ENCODE measurements around the gene CD22. TPM values are rescaled to one million over a fixed set of nuclear protein-coding genes. Genes with fewer than 3 reads are reported as not detected.
"Not testable (repeated sequence)": the region's sequence is repeated elsewhere in the genome, so short reads cannot be mapped to it uniquely, and the experiment has no call there.

Gene CD22
- total RNA-seq, 2 experiments from 2014 or later = 0.21 TPM; not detected in 1

- H3K4me3 Mint-ChIP-seq = no peak overlapping the region
- H3K4me1 Mint-ChIP-seq = peaks cover 21% of the 10 kb centered on the region
- H3K27ac Mint-ChIP-seq = no peak overlapping the region
- CTCF ChIA-PET = interaction anchor here (0.5 to 2.2 kb wide), 27 partner anchors 11 to 578 kb away, joined by 3 to 11 read pairs (median 3); partner anchors contain the start of gene FXYD1
- no peaks in the 10 kb centered on the region for H3K9me3 Mint-ChIP-seq
- H3K36me3 Mint-ChIP-seq (ENCODE audit: low read depth) = no peaks in the 10 kb centered on the region
- H3K27me3 Mint-ChIP-seq = no peaks in the 10 kb centered on the region
- POLR2A ChIA-PET = no interaction called here
- DNase-seq = peak; percentile 77
Observed at GRCh38 chr19:35352448-35353304, 23.7 kb downstream of the CD22 start.

- CTCF ChIA-PET = interaction anchor here (0.7 to 2.2 kb wide), 17 partner anchors 10 to 215 kb away, joined by 3 to 11 read pairs (median 4); partner anchors contain the start of gene FXYD1
- no peaks in the 10 kb centered on the region for H3K36me3 Mint-ChIP-seq (ENCODE audit: low read depth)
- no peaks in the 10 kb centered on the region for H3K9me3 Mint-ChIP-seq
- no peak for DNase-seq
- H3K4me1 Mint-ChIP-seq = peaks cover 20% of the 10 kb centered on the region
- H3K27ac Mint-ChIP-seq = no peak overlapping the region
- no peaks in the 10 kb centered on the region for H3K27me3 Mint-ChIP-seq
- POLR2A ChIA-PET = no interaction called here
- H3K4me3 Mint-ChIP-seq = no peak overlapping the region
Observed at GRCh38 chr19:35353635-35354034, 24.6 kb downstream of the CD22 start.

GRCh38 chr19:35354898-35355297 lies 25.9 kb downstream of the CD22 start:
- CTCF ChIA-PET = no interaction called here
- no peak overlapping the region for H3K27ac Mint-ChIP-seq
- POLR2A ChIA-PET = no interaction called here
- no peaks in the 10 kb centered on the region for H3K27me3 Mint-ChIP-seq
- DNase-seq = no peak
- peaks cover 13% of the 10 kb centered on the region for H3K4me1 Mint-ChIP-seq
- no peak overlapping the region for H3K4me3 Mint-ChIP-seq
- H3K9me3 Mint-ChIP-seq = no peaks in the 10 kb centered on the region
- no peaks in the 10 kb centered on the region for H3K36me3 Mint-ChIP-seq (ENCODE audit: low read depth)

DNA sequence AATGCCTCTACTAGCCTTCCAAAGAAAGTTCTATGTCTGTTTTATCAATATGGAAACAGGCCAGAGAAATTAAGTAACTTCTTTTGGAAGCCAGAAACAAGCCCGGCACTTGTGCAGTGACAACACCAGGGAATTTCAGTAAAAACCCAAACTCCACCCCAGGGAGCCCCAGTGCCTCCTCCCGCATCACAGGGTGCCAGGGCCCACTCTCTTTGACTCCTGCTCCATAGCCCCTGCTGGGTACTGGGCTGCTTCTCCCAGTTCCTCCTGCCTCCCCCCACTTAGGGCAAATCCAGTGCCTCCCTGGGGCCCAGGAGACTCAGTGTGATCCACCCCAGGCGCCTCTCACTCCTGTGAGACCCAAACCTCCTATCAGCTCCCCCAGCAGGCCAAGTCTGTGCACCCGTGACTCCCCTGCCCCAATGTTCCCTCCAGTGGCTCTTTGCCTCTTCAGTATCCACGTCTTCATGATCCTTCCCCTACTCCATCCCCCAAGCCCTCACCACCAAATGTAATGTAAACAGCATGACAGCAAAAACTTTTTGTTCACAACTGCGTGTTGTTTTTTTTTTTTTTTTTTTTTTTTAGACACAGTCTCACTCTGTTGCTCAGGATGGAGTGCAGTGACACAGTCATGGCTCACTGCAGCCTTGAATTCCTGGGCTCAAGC lies 26.9 kb downstream of the CD22 start:
- Mint-ChIP-seq H3K27me3 (no peaks in the 10 kb centered on the region), H3K4me1 (peaks cover 13% of the 10 kb centered on the region), H3K4me3 (no peak overlapping the region), H3K9me3 (no peaks in the 10 kb centered on the region), H3K27ac (no peak overlapping the region), H3K36me3 (ENCODE audit: low read depth) (no peaks in the 10 kb centered on the region)
- DNase-seq = no peak
- ChIA-PET POLR2A (no interaction called here), CTCF (interaction anchor here (0.6 to 0.7 kb wide), 3 partner anchors 9 to 183 kb away, joined by 3 to 5 read pairs (median 3); no protein-coding TSS in a partner anchor)

DNA sequence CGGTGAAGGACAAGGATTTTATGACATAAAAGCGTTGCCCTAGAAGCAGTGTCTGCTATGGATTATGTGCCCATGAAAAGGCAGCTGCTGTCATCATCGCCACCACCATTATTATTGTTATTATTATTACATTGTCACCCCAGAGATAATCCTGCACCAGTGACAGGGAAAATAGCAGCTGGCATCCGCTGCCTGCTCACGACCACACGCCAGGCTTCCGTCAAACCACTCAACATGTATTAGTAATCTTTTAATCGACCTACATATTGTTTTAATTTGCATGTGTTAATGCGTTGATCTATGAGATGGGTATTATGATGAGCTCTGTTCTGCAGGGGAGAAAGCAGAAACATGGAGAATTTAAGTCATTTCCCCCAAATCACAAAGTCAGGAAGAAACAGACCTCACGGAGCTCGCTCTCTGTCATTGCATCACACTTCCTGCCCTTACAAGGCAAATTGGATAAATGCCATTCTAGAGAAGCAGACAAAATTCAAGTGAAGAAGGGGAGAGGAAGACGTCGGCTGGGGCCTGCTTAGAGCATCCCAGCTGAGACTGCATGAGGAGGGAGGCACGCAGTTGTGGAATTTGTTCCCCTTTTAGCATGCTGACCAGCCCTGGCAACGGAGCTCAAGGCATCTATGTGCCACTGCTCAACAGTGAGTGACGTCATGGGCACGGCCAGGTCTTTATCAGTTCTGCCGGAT lies 29.0 kb downstream of the CD22 start, which contains the start of gene FFAR3:
Gene FFAR3 (plus strand): TSS at position 594 of the 707 bp plus-strand sequence. CDS start 431 bp downstream, outside the sequence.
- no peak within 1 kb of the TSS for H3K4me3 Mint-ChIP-seq
- no peaks in the 10 kb centered on the region for H3K27me3 Mint-ChIP-seq
- no peak for DNase-seq
- peaks cover 8% of the 10 kb centered on the region for H3K4me1 Mint-ChIP-seq
- POLR2A ChIA-PET = no interaction called here
- no peaks in the 10 kb centered on the region for H3K36me3 Mint-ChIP-seq (ENCODE audit: low read depth)
- no peak within 1 kb of the TSS for H3K27ac Mint-ChIP-seq
- CTCF ChIA-PET = interaction anchor here (0.8 to 1.6 kb wide), 3 partner anchors 25 to 138 kb away, joined by 3 read pairs; no protein-coding TSS in a partner anchor
- no peaks in the 10 kb centered on the region for H3K9me3 Mint-ChIP-seq

DNA sequence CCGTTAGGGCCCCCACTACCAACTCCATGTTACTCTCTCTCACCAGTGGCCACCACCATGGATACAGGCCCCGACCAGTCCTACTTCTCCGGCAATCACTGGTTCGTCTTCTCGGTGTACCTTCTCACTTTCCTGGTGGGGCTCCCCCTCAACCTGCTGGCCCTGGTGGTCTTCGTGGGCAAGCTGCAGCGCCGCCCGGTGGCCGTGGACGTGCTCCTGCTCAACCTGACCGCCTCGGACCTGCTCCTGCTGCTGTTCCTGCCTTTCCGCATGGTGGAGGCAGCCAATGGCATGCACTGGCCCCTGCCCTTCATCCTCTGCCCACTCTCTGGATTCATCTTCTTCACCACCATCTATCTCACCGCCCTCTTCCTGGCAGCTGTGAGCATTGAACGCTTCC lies 29.8 kb downstream of the CD22 start:
- POLR2A ChIA-PET; H3K9me3 Mint-ChIP-seq; CTCF ChIA-PET; H3K27ac Mint-ChIP-seq; DNase-seq; H3K36me3 Mint-ChIP-seq (ENCODE audit: low read depth); H3K4me1 Mint-ChIP-seq; H3K27me3 Mint-ChIP-seq; H3K4me3 Mint-ChIP-seq: not testable (repeated sequence)

DNA sequence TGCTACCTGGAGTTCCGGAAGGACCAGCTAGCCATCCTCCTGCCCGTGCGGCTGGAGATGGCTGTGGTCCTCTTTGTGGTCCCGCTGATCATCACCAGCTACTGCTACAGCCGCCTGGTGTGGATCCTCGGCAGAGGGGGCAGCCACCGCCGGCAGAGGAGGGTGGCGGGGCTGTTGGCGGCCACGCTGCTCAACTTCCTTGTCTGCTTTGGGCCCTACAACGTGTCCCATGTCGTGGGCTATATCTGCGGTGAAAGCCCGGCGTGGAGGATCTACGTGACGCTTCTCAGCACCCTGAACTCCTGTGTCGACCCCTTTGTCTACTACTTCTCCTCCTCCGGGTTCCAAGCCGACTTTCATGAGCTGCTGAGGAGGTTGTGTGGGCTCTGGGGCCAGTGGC lies 30.4 kb downstream of the CD22 start:
- H3K4me3 Mint-ChIP-seq; H3K9me3 Mint-ChIP-seq; DNase-seq; POLR2A ChIA-PET; H3K36me3 Mint-ChIP-seq (ENCODE audit: low read depth); H3K27me3 Mint-ChIP-seq; H3K4me1 Mint-ChIP-seq; H3K27ac Mint-ChIP-seq; CTCF ChIA-PET: not testable (repeated sequence)

GRCh38 chr19:35360081-35360480 lies 31.1 kb downstream of the CD22 start:
- DNase-seq; H3K4me1 Mint-ChIP-seq; CTCF ChIA-PET; H3K4me3 Mint-ChIP-seq; H3K9me3 Mint-ChIP-seq; H3K36me3 Mint-ChIP-seq (ENCODE audit: low read depth); POLR2A ChIA-PET; H3K27ac Mint-ChIP-seq; H3K27me3 Mint-ChIP-seq: not testable (repeated sequence)

DNA sequence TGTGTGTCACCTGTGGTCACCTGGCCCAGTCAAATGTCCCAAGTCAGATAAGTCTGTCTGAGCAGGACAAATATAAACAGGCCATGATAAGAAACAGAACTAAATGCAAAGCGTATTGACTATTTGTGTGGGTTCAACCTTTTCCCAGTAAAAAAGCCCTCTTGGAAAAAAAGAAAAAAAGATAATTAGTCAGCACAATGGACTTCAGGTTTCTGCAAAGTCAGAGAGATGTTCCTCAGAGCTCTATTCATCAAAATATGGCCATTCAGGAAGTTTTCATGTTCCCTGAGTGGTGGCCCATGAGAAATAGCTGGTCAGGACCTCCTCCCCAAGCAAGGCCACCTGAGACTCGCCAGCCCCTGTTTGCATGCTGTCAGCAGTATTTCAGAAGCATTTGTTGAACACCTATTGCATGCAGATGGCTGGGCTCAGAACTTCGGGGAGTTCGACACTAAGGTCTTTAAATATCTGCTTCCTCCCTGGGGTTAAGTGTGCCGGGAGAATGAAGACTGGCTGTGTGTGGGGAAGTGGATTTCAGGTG lies 32.0 kb downstream of the CD22 start:
- Mint-ChIP-seq H3K4me1 (peaks cover 7% of the 10 kb centered on the region), H3K27ac (no peak overlapping the region), H3K4me3 (no peak overlapping the region), H3K36me3 (ENCODE audit: low read depth) (no peaks in the 10 kb centered on the region), H3K27me3 (peaks cover 2% of the 10 kb centered on the region), H3K9me3 (no peaks in the 10 kb centered on the region)
- ChIA-PET POLR2A (no interaction called here), CTCF (interaction anchor here (0.7 kb wide), 2 partner anchors 46 to 134 kb away, joined by 3 to 4 read pairs; no protein-coding TSS in a partner anchor)
- DNase-seq = no peak

GRCh38 chr19:35362261-35363000 lies 33.4 kb downstream of the CD22 start:
- Mint-ChIP-seq H3K4me3 (no peak overlapping the region), H3K36me3 (ENCODE audit: low read depth) (no peaks in the 10 kb centered on the region), H3K9me3 (no peaks in the 10 kb centered on the region), H3K27ac (no peak overlapping the region), H3K27me3 (peaks cover 8% of the 10 kb centered on the region), H3K4me1 (peaks cover 7% of the 10 kb centered on the region)
- ChIA-PET POLR2A (no interaction called here), CTCF (interaction anchor here (2.4 kb wide), 1 partner anchor 9 kb away, joined by 6 read pairs; no protein-coding TSS in a partner anchor)
- no peak for DNase-seq

- no peaks in the 10 kb centered on the region for H3K9me3 Mint-ChIP-seq
- no peaks in the 10 kb centered on the region for H3K36me3 Mint-ChIP-seq (ENCODE audit: low read depth)
- H3K4me1 Mint-ChIP-seq = peaks cover 4% of the 10 kb centered on the region
- no peak for DNase-seq
- POLR2A ChIA-PET = no interaction called here
- CTCF ChIA-PET = interaction anchor here (2.4 kb wide), 1 partner anchor 10 kb away, joined by 6 read pairs; no protein-coding TSS in a partner anchor
- H3K27me3 Mint-ChIP-seq = peaks cover 15% of the 10 kb centered on the region
- H3K27ac Mint-ChIP-seq = no peak overlapping the region
- no peak overlapping the region for H3K4me3 Mint-ChIP-seq
Observed at GRCh38 chr19:35363001-35363590, 34.1 kb downstream of the CD22 start.
